GM18951 (cell line): Measurements from ENCODE around the gene PTPRN2.
"Not testable (repeated sequence)": the region's sequence is repeated elsewhere in the genome, so short reads cannot be mapped to it uniquely, and the experiment has no call there.

Source experiments
- POLR2A ChIP-seq: IDR thresholded peaks from 4 replicates; pipeline ENCODE4 v1.6.1; 2011; ENCODE audit warnings: mild to moderate bottlenecking; ENCODE audit not compliant: insufficient read length, insufficient read depth; ENCODE audit errors: extremely low read depth
- in situ Hi-C: fragments of 300-500 bp; cut with MboI; formaldehyde crosslinking; loops from one replicate; pipeline ENCODE4 v1.12.0; 2022; ENCODE audit warnings: low sequenced_read_pairs, mixed read lengths, inconsistent platforms; ENCODE audit not compliant: unreplicated experiment

Gene PTPRN2

DNA sequence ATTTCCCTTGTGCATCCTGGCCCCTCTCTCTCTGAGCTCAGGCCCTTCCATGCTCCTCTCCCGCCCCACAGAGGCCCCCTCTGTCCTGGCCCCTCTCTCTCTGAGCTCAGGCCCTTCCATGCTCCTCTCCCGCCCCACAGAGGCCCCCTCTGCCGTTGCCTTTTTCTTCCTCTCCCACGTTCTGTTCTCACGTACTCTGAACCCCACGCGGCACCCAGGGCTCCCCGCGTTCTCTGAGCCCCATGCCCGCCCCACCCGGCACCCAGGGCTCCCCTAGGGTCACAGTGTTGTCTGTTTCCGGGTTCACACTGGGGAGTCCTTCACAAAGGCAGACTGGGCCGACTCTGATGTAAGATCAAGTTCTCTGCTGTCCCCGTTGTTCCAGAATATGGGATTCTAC, 914.0 kb downstream of the PTPRN2 start:
- no peak for TF ChIP-seq POLR2A
- in situ Hi-C loops, result no loop called here

DNA sequence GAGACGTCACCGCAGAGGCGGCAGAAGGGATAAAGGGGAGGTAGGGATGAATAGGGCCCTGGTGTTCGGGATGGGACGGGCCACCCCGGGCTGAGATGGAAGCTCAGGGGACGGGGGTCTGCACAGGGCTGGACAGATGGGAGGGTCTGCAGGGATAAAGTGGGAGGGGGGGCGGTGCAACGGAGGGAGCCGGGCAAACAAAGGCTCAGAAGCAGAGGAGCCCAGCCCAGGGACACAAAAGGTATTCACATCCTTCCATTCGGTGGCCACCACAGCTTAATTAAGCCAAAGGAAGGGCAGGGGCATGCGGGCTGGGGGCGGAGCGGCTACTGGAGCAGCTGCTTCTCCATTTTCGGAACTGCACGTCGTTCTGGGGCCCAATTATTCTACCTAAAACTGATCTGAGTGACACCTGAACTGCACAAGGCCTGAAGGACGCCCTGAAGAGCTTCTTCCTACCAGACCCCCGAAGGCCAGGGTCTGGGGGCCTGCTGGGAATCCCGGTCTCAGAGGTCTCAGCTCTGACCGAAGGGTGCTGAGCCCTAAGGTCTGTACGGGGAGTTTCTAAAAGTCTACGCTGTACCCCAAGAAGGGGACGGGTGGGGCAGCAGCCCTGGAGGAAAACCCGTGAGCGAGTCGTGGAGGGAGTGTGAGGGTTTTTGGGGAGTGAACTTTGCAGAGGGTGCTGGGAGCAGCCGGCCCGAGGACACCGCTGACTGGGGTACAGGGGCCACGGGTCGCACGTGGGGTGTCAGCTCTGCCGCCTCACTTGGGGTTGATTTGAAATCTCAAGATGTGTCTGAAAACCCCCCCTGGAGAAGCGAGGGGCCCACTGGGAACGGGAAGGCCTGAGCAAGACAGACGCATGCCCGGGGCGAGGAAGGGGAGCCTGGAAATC, 916.0 kb downstream of the PTPRN2 start:
- in situ Hi-C loops, result no loop called here
- no peak for TF ChIP-seq POLR2A

DNA sequence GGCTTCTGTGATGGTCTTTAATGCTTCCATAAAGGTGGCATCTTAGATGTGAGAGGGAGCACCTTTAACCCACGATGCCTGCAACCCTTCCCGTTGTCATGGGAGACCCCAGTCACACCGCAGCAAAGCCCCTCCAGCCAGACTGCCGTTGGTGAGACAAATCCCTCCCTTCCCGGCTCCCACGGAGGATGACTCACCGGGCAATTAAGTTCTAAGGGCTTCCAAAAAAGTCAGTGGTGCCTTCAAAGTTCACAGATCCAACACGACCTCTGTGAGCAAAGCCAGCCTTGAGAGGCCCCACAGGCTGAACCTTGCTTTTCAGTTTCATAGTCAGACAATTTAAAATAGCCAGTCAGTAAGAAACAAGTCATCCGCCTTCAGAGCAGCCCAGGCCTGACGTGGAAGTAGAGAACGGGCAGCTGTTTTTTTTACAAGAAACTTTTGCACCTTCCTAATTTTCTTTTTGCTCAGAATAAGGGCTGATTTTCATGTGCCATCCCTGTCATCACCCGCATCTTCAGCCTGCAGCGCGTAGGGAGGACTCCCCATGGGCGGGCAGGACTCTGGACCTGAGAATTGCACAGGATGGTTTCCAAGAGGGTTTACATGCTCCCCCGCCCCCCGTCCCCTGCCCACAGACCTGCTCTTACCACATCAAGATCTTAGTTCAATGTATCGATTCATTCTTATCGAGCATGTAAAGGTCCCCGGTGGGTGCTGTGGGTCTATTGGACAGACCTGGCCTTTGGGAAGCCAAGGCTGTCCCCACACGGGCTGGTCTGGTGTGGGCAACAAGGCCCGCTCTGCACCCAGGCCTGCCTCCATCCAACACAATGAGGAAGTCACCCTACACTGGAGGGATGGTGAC, 916.9 kb downstream of the PTPRN2 start:
- in situ Hi-C loops, result no loop called here
- TF ChIP-seq POLR2A, result no peak

DNA sequence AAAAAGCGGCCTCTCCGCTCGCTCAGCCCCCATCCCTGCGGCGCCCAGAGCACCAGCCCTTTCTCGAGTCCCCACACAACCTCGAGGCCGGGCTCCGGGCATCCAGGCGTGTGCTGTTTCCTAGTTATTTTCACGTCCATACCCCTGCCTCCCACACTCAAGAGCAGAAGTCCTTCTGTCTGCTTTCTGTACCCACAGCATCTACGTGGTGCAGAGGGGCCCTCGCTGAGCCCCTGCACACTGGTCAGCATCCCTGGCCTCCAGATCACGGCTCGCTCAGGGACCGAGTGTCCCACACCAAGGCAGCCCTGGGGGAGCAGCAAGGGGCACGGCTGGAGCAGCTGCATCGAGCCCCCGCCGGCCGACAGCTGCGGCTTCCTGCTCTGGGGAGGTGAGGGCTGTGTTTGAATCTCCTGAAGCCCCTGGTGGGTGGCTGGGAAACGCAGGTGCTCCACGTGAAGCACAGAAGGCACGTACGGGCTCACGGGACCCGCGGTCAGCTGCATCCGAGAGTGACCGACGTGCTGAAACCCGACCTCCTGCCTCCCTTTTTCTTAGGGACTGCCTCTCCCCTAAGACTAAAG, 917.8 kb downstream of the PTPRN2 start:
- TF ChIP-seq POLR2A, result no peak
- in situ Hi-C loops, result no loop called here

DNA sequence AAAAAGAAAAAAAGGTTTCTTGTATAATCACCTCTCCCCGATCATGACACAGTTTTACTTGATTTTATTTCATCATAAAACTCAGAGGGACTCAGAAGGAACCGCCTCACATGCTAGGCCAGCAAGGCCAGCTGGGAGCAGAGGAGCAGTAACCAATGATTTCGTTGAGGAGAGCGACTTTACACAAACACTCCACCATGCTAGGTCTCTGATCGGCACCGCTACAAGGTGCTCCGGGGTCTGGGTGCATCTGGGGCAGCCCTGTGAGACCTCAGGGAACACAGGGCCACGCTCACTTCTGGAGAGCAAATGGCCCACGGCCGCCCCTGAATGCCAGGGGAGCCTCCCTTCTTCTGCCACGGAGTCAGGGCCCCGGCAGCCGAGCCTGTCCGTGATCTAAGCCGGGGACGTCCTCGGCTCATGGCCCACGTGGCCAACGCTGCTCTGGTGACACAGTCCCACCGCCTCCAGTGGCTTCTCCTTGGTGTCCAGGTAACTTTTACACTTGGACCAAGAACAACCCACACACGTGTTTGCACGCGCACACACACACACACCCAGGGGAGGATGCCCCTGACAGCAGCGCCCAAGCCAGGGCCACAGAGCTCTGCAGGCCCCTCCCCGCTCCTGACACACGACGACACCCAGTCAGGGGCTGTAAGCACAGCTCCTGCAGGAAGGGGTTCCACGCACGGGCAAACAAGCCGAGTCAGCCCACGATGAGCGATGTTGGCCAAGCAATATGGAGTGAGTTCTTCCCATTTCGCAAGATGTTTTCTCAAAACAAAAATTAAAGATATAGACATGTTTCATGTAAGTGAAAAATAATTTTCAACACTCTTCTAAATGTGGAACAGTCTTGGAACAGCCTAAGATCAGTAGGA, 918.5 kb downstream of the PTPRN2 start:
- in situ Hi-C loops, result no loop called here
- no peak for TF ChIP-seq POLR2A

DNA sequence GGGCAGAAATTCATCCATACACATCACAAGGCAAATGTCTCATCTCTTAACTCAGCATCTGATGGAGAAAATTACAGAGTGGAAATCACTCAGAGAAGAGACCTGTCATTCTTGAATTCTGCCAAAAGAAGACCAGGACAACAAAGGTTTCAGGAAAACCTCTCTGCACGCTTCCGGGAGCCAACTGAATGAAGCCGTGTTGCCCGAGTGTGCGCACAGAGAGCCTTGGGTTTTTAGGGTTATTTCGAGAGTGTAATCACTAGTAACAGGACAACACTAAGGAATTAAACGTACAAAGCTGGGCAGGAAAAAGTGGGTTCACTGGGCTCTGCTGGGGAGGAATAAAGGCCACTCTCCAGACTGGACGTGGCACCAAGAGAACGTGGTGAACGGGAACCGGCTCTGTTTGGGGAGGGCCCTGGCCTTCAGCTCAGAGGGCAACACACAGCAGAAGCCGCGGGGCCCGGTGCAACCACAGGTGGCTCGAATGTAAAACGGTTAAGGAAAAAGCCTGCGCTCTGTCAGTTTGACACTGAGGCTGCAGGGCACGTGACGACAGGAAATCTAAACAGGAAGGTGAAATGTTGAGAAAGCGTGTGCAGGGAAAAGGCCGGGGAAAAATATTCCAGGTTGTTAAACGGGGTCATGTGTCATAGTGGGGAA, 919.3 kb downstream of the PTPRN2 start:
- in situ Hi-C loops, result no loop called here
- no peak for TF ChIP-seq POLR2A

DNA sequence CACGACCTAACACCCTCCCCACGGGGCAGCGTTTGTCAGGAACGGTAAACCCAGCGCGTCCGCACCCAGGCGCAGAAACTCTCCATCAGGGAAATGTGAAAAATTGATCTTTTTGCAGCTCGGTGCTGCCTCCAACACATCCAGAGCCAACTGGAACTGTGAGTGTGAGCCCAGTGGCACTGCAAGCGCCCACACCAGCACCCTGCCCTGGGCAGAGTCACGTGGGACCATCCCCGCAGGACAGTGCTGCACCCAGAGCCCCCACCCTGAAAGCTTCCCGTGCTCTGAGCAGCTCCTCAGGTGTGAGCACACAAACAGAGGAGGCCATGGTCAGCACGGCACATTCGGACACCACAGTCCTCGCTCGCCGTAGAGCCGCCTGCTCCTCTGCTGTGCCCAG, 919.9 kb downstream of the PTPRN2 start:
- no peak for TF ChIP-seq POLR2A
- in situ Hi-C loops, result no loop called here

DNA sequence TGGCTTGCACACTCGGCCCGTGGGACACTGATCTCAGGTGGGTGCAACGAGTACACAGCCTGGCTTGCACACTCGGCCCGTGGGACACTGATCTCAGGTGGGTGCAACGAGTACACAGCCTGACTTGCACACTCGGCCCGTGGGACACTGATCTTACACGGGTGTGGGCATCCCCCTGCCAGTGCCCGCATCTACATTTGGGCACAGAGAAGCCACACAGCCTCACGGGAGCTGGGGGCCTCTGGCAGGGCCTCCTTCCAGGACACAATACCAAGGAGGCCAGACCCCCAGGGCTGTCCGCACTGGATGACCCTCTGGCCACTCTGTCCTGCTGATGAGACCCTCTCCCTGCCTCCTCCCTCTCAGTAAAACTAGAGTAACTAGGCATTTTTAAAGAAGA, 920.4 kb downstream of the PTPRN2 start:
- in situ Hi-C loops, result no loop called here
- TF ChIP-seq POLR2A, result no peak

DNA sequence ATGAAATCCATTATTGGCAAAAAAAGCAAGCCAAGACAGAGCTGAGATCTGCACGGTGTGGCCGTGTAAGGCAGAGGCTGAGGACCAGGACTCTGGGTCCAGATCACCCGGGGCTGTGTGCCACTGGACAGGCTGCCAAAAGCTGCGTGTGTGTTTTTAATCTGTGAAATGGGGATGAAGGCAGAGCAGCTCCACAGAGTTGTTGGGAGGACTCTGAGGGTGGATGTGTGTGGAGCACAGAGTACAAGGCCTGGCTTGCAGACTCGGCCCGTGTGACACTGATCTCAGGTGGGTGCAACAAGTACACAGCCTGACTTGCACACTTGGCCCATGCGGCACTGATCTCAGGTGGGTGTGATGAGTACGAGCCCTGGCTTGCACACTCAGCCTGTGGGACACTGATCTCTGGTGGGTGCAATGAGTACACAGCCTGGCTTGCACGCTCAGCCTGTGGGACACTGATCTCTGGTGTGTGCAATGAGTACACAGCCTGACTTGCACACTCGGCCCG, 921.0 kb downstream of the PTPRN2 start:
- TF ChIP-seq POLR2A, result no peak
- in situ Hi-C loops, result no loop called here

DNA sequence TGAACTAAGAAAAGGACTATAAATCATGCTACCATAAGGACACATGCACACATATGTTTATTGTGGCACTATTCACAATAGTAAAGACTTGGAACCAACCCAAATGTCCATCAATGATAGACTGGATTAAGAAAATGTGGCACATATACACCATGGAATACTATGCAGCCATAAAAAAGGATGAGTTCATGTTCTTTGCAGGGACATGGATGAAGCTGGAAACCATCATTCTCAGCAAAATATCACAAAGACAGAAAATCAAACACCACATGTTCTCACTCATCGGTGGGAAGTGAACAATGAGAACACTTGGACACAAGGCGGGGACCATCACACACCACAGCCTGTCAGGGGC, 922.0 kb downstream of the PTPRN2 start:
- in situ Hi-C loops, result not testable (repeated sequence)

DNA sequence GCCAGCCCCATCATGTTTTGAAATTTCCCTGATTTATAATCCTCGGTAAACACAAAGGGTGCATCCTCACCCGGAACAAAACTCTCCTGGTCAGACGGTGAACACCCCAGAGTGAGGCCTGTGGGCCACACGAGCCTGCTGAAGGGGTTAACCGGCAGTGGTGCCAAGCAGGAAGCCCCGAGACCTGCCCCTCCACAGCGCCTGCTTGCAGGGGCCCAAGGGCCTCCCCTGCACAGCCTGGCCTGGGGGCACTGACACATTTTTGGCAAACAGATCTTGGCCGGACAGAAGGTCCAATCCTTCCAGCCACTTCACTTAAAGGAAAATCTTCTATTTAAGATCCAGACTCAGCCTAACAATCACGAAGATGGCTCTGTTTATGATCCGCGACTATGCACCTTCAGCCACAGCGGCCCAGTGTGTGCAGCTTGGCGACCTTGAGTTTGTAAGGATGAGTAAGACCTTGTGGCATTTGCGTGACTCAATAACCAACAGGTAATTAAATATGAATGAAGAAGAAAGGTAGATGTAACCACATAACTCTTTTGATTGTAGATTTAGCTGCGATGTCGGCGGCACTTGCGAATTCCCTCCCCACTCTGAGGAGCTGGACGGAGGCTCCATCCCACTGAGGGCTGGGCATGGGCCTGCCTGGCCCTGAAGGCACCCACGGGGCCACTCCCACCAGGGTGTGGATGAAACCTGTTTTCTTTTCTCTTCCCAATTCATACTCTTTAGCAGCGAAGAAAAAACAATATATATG, 922.6 kb downstream of the PTPRN2 start:
- in situ Hi-C loops, result no loop called here
- no peak for TF ChIP-seq POLR2A
